Type B pancreatic cell (in vitro differentiated cells): ENCODE measurements around the gene CD34. TPM values are rescaled to one million over a fixed set of nuclear protein-coding genes. Genes with fewer than 3 reads are reported as not detected.
"Not testable (repeated sequence)": the region's sequence is repeated elsewhere in the genome, so short reads cannot be mapped to it uniquely, and the experiment has no call there.

Experiments used
- DNase-seq: peaks from one replicate; pipeline ENCODE4 v3.0.0; 2021; ENCODE audit warnings: mixed read lengths; ENCODE audit not compliant: unreplicated experiment; ENCODE audit errors: extremely low spot score
- H3K27ac Mint-ChIP-seq: 2 replicates; pipeline ENCODE4 v1.8.0; 2021; ENCODE audit warnings: mild to moderate bottlenecking, mixed read lengths
- H3K27me3 Mint-ChIP-seq: 2 replicates; pipeline ENCODE4 v1.8.0; 2021; ENCODE audit warnings: mixed read lengths
- H3K36me3 Mint-ChIP-seq: 2 replicates; pipeline ENCODE4 v1.8.0; 2021; ENCODE audit warnings: mixed read lengths
- H3K4me1 Mint-ChIP-seq: one replicate; pipeline ENCODE4 v1.8.0; 2021; ENCODE audit warnings: mixed read lengths; ENCODE audit not compliant: unreplicated experiment
- H3K4me3 Mint-ChIP-seq: 2 replicates; pipeline ENCODE4 v1.8.0; 2021; ENCODE audit warnings: mild to moderate bottlenecking, mixed read lengths
- H3K9me3 Mint-ChIP-seq: 2 replicates; pipeline ENCODE4 v1.8.0; 2021; ENCODE audit warnings: mixed read lengths
- CTCF ChIP-seq: fragments of 200-600 bp; sonication (generic); conservative IDR thresholded peaks from 2 replicates; pipeline ENCODE4 v1.5.0; 2021; ENCODE audit warnings: antibody characterized with exemption, mild to moderate bottlenecking
- total RNA-seq: library from RNA; stranded (reverse); gene quantifications from 2 replicates; pipeline ENCODE4 v1.2.1, GENCODE V29; 2021; ENCODE audit warnings: low replicate concordance

CD34 gene
- total RNA-seq, 1 donor from 2014 or later, result 0.34 TPM

DNA sequence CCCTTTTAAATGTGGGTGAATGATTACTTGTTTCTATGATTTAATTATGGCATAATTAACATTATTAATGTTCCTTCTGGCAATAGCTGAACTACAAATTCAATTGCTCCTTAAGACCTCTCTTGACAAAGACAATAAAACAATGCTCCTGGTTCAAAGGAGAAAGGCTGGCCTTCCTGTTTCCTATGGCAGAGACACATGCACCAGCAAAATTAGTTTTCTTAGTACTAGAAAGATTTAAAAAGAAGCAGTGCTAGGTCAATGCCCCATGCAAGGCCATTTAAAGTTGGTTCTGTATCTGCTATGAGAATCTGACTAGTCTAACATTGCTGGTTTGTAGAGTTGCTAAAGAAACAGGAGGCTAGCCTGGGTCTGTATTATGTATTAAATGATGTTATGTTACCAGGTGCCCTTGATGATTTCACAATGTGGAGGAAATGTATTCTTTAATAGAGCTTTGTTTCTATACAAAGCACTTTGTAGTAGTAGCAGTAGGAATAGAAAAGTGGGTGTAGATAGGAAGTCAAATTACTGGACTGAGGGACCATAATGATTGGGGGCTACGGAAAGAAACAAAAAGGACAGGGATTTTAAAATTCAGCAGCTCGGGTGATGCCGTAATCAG is 38.8 kb upstream of the CD34 start:
- H3K4me1 Mint-ChIP-seq, result no peaks in the 10 kb centered on the region
- no peak overlapping the region for H3K4me3 Mint-ChIP-seq
- no peak for DNase-seq
- no peak for TF ChIP-seq CTCF
- H3K9me3 Mint-ChIP-seq, result no peaks in the 10 kb centered on the region
- peaks cover 18% of the 10 kb centered on the region for H3K27me3 Mint-ChIP-seq
- no peaks in the 10 kb centered on the region for H3K36me3 Mint-ChIP-seq
- no peak overlapping the region for H3K27ac Mint-ChIP-seq

- Mint-ChIP-seq H3K27ac (no peak overlapping the region), H3K9me3 (no peaks in the 10 kb centered on the region), H3K4me3 (no peak overlapping the region), H3K36me3 (no peaks in the 10 kb centered on the region), H3K27me3 (peaks cover 11% of the 10 kb centered on the region), H3K4me1 (no peaks in the 10 kb centered on the region)
- no peak for DNase-seq
- TF ChIP-seq CTCF, result no peak
These were observed 37.8 kb upstream of the CD34 start for GRCh38 chr1:207948536-207949250.

GRCh38 chr1:207946756-207947155 is 35.8 kb upstream of the CD34 start:
- TF ChIP-seq CTCF, result no peak
- Mint-ChIP-seq H3K36me3 (no peaks in the 10 kb centered on the region), H3K27me3 (peaks cover 5% of the 10 kb centered on the region), H3K4me1 (no peaks in the 10 kb centered on the region), H3K9me3 (no peaks in the 10 kb centered on the region), H3K4me3 (no peak overlapping the region), H3K27ac (no peak overlapping the region)
- no peak for DNase-seq

- no peak for DNase-seq
- H3K4me1 Mint-ChIP-seq, result no peaks in the 10 kb centered on the region
These were observed 33.6 kb upstream of the CD34 start for GRCh38 chr1:207944571-207944970.

GRCh38 chr1:207942337-207942741 is 31.4 kb upstream of the CD34 start:
- not testable (repeated sequence) for H3K4me3 Mint-ChIP-seq, H3K36me3 Mint-ChIP-seq, H3K27ac Mint-ChIP-seq, H3K4me1 Mint-ChIP-seq, DNase-seq, H3K9me3 Mint-ChIP-seq
- H3K27me3 Mint-ChIP-seq, result peaks cover 16% of the 10 kb centered on the region

More at GRCh38 chr1:207944571-207944970, 33.6 kb upstream of the CD34 start:
- Mint-ChIP-seq H3K4me3 (no peak overlapping the region), H3K27me3 (peaks cover 13% of the 10 kb centered on the region), H3K9me3 (no peaks in the 10 kb centered on the region), H3K27ac (no peak overlapping the region), H3K36me3 (no peaks in the 10 kb centered on the region)
- no peak for TF ChIP-seq CTCF

DNA sequence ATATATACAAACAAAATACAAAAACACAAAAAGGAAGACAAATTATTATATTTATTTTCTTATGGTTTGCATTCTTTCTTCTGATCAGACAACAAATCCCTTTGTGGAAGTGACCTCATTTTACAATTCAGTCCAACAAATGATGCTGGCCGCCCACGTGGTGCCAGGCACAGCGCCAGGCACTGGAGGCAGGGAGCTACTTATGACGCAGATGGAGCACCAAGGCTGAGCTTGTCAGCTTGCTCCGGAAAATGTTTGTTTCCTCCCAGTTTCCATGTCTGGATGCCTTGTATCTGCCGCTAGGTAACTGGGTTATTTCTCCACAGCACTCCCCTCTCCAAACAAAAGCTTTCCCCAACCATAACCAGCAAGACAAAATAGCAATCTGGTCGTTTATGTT is 30.7 kb upstream of the CD34 start:
- no peak for TF ChIP-seq CTCF
- Mint-ChIP-seq H3K9me3 (no peaks in the 10 kb centered on the region), H3K27me3 (peaks cover 15% of the 10 kb centered on the region), H3K36me3 (no peaks in the 10 kb centered on the region), H3K4me1 (no peaks in the 10 kb centered on the region), H3K27ac (no peak overlapping the region), H3K4me3 (no peak overlapping the region)
- no peak for DNase-seq
